Left ventricle myocardium inferior (tissue), 1 donor: ENCODE data around the gene CASP12. TPM values are rescaled to one million over a fixed set of nuclear protein-coding genes. Genes with fewer than 3 reads are reported as not detected.

Experiments
- DNase-seq: peaks from one replicate; pipeline ENCODE4 v3.0.0-alpha.2; 2020
- H3K27ac ChIP-seq: fragments of 200-600 bp; replicated peaks from 2 replicates; pipeline ENCODE4 v1.8.0; 2021
- H3K27me3 ChIP-seq: fragments of 200-600 bp; 2 replicates; pipeline ENCODE4 v1.8.0; 2021; ENCODE audit warnings: low read depth
- H3K36me3 ChIP-seq: fragments of 200-600 bp; 2 replicates; pipeline ENCODE4 v1.8.0; 2021
- H3K4me1 ChIP-seq: fragments of 200-600 bp; 2 replicates; pipeline ENCODE4 v1.8.0; 2021
- H3K4me3 ChIP-seq: fragments of 200-600 bp; 2 replicates; pipeline ENCODE4 v1.8.0; 2021; ENCODE audit warnings: mild to moderate bottlenecking, moderate library complexity
- H3K9me3 ChIP-seq: fragments of 200-600 bp; replicated peaks from 2 replicates; pipeline ENCODE4 v1.8.0; 2021
- intact Hi-C: fragments of 100-400 bp; cut with micrococcal nuclease; formaldehyde crosslinking; loops from one replicate; pipeline ENCODE4 v1.11.0; 2022
- total RNA-seq: library from RNA; stranded (reverse); fragmentation: NEBNext Ultra II Directional; extraction: Animal tissue kit (Norgen Biotek cat#: 25700); gene quantifications from one replicate; pipeline ENCODE4 v1.2.1, GENCODE V29; 2021
- TF ChIP-seq, protein P1 (sequence below): fragments of 200-600 bp; IDR thresholded peaks from 2 replicates; pipeline ENCODE4 v1.8.0; 2021; ENCODE audit warnings: antibody characterized with exemption, mild to moderate bottlenecking, borderline replicate concordance
- donor health status: DM: no; HTN: yes; CAD: no; lungs with severe emphysema.

CASP12 gene
- total RNA-seq, 1 donor from 2014 or later = not detected

DNA sequence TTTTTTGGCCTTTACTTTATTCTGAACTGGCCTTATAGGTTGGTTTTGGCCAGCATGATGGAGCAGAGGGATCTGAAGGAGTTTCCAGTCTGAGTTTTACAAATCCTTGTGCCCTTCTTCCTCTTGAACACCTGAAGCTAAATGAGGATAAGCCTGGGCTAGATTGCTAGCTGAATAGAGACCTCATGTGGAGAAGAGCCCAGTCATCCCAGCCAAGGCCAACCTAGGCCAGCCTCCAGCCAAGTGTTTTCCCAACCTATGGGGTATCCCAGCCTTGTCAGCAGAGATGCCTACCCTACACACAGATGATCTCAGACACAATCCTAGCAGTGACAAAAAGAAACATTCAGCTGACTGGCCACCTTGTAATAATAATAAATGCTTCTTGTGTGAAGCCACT is 966 bp upstream of the CASP12 start:
- H3K9me3 ChIP-seq = no peaks in the 10 kb centered on the region
- H3K36me3 ChIP-seq = no peaks in the 10 kb centered on the region
- intact Hi-C loops = no loop called here
- TF ChIP-seq, protein P1, sequence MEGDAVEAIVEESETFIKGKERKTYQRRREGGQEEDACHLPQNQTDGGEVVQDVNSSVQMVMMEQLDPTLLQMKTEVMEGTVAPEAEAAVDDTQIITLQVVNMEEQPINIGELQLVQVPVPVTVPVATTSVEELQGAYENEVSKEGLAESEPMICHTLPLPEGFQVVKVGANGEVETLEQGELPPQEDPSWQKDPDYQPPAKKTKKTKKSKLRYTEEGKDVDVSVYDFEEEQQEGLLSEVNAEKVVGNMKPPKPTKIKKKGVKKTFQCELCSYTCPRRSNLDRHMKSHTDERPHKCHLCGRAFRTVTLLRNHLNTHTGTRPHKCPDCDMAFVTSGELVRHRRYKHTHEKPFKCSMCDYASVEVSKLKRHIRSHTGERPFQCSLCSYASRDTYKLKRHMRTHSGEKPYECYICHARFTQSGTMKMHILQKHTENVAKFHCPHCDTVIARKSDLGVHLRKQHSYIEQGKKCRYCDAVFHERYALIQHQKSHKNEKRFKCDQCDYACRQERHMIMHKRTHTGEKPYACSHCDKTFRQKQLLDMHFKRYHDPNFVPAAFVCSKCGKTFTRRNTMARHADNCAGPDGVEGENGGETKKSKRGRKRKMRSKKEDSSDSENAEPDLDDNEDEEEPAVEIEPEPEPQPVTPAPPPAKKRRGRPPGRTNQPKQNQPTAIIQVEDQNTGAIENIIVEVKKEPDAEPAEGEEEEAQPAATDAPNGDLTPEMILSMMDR = no peak
- H3K27ac ChIP-seq = peak overlapping the region; percentile 72
- H3K4me1 ChIP-seq = peaks cover 7% of the 10 kb centered on the region
- no peak overlapping the region for H3K4me3 ChIP-seq
- H3K27me3 ChIP-seq = no peaks in the 10 kb centered on the region
- DNase-seq = no peak

DNA sequence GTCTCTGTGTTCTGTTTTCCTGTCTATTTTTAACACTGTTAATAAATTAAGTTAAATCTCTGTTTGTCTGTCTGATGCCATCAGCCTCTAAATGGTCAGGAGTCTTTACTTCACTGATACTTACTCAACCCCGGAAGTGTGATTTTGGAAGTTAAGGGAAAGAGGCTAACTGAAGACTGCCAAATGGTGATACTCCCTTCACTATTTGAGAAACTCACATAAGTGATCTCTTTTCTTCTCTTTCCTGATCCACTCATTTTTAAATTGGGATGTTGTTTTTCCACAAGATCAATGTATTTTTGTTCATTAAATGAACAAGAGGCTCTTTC is 389 bp upstream of the CASP12 start:
- DNase-seq = no peak
- H3K9me3 ChIP-seq = no peaks in the 10 kb centered on the region
- TF ChIP-seq, protein P1 = no peak
- peak overlapping the region; percentile 57 for H3K4me3 ChIP-seq
- H3K27ac ChIP-seq = peak overlapping the region; percentile 72
- peaks cover 8% of the 10 kb centered on the region for H3K4me1 ChIP-seq
- intact Hi-C loops = no loop called here
- no peaks in the 10 kb centered on the region for H3K36me3 ChIP-seq
- no peaks in the 10 kb centered on the region for H3K27me3 ChIP-seq

DNA sequence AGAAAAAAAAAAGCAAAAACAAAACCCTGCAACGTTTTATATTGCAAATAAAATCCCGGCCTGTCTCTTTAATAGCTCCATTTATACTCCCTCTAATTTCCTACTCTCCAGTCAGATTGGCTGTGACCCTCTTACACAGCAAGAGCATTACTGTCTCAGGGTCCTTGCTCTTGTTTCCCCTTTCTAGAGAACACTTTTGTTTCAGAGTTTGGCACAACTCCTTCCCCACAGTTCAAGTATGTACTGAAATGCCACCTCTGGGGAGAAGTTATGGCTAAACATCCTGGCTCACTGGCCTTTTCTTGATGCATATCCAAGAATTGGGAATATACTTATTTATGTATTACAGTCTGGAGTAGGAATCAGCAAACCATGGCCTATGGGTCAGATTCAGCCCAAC is 2.6 kb downstream of the CASP12 start:
- Histone ChIP-seq H3K4me1 (peaks cover 8% of the 10 kb centered on the region), H3K9me3 (no peaks in the 10 kb centered on the region), H3K27ac (peak overlapping the region; percentile 4), H3K4me3 (peak overlapping the region; percentile 6), H3K36me3 (no peaks in the 10 kb centered on the region), H3K27me3 (no peaks in the 10 kb centered on the region)
- TF ChIP-seq, protein P1 = no peak
- intact Hi-C loops = no loop called here
- no peak for DNase-seq

DNA sequence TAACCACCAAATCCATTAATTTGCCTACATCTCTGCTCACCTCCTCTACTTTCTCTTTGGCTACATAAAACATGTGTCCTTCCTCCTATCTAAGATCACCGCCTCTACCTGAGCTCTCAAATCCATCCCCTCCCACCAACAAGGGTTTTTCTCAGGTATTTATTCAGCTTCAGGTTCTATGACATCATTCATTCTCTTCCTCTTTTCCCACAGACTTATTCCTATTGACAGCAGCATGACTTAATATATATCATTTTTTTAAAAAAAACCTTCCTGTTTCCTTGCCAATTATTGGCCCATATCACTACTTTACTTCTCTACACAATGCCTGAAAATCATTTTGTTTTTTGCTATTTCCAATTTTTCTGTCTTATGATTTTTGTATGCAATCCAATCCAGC is 4.4 kb downstream of the CASP12 start:
- no peak overlapping the region for H3K27ac ChIP-seq
- no peak for DNase-seq
- no peak overlapping the region for H3K4me3 ChIP-seq
- H3K4me1 ChIP-seq = peaks cover 8% of the 10 kb centered on the region
- TF ChIP-seq, protein P1 = no peak
- intact Hi-C loops = no loop called here
- H3K27me3 ChIP-seq = no peaks in the 10 kb centered on the region
- H3K36me3 ChIP-seq = no peaks in the 10 kb centered on the region
- H3K9me3 ChIP-seq = no peaks in the 10 kb centered on the region

DNA sequence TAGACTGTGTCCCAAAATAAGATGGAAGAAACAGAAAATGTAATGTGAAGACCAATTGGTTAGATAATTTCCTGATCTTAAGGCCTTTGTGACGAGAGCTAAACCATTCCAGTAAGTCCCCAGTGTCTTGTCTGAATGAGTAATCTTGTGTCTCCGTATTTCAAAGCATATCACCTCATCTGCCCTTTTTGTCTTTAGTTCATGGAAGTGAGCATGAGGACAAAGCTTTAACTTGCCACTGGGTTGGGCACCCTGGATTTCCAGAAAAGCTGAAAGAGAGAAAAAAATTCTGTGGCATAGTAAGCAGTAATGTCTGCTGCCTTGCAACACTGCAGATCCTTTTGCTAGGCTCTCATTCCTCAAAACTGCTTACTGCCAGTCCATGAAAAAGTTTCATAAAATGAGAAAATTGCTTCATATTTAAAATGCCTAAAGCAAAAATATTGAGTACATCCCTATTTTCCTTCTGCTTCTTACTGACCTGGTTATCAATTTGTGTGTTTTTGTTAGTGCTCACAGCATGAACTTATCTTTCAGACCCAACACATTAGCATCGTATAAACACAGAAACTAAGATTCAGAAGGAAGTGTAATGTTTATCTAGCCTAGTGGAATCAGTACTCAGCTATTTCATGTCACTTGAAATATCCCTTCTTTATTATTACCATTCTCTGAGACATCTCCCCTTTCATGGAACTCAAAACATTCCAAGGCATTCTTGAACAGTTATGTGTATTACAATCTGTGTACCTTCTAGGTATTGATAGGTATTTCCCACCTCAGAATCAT is 5.3 kb downstream of the CASP12 start:
- intact Hi-C loops = no loop called here
- peaks cover 8% of the 10 kb centered on the region for H3K4me1 ChIP-seq
- TF ChIP-seq, protein P1 = no peak
- H3K27me3 ChIP-seq = no peaks in the 10 kb centered on the region
- H3K9me3 ChIP-seq = no peaks in the 10 kb centered on the region
- DNase-seq = no peak
- H3K27ac ChIP-seq = no peak overlapping the region
- H3K36me3 ChIP-seq = no peaks in the 10 kb centered on the region
- no peak overlapping the region for H3K4me3 ChIP-seq
